Left ventricle myocardium superior (tissue), 1 donor: ENCODE results near the gene SUMO4. TPM values are rescaled to one million over a fixed set of nuclear protein-coding genes. Genes with fewer than 3 reads are reported as not detected.

Experiments used
- ATAC-seq: fragments of 200-7000 bp; cut with Tn5 transposase; one replicate; pipeline ENCODE4 v1.9.1; 2020; ENCODE audit warnings: mild to moderate bottlenecking, moderate library complexity
- DNase-seq: peaks from one replicate; pipeline ENCODE4 v3.0.0-alpha.2; 2020
- intact Hi-C: fragments of 100-400 bp; cut with micrococcal nuclease; formaldehyde crosslinking; loops from one replicate; pipeline ENCODE4 v1.11.0; 2022
- total RNA-seq: library from RNA; stranded (reverse); fragmentation: NEBNext Ultra II Directional; extraction: Animal tissue kit (Norgen Biotek cat#: 25700); gene quantifications from one replicate; pipeline ENCODE4 v1.2.1, GENCODE V29; 2021
- donor health status: DM: no; HTN: yes; CAD: no; lungs with severe emphysema.

SUMO4 gene
- total RNA-seq, 1 donor from 2014 or later, result 0.32 TPM

GRCh38 chr6:149387779-149388512 lies 12.1 kb upstream of the SUMO4 start:
- intact Hi-C loops, result no loop called here

GRCh38 chr6:149389509-149390297 lies 10.4 kb upstream of the SUMO4 start:
- no peak for DNase-seq
- intact Hi-C loops, result no loop called here
- no peak for ATAC-seq

More at GRCh38 chr6:149387779-149388512, 12.1 kb upstream of the SUMO4 start:
- no peak for ATAC-seq
- no peak for DNase-seq

GRCh38 chr6:149392093-149392492 lies 8.0 kb upstream of the SUMO4 start:
- intact Hi-C loops, result no loop called here
- no peak for ATAC-seq
- DNase-seq, result no peak

- DNase-seq (no peak), ATAC-seq (no peak)
- intact Hi-C loops, result no loop called here
Measured at GRCh38 chr6:149392535-149392934, 7.5 kb upstream of the SUMO4 start.

- ATAC-seq (no peak), DNase-seq (no peak)
- intact Hi-C loops, result no loop called here
Measured at GRCh38 chr6:149393002-149393679, 6.9 kb upstream of the SUMO4 start.

- intact Hi-C loops, result no loop called here
- DNase-seq, result no peak
- ATAC-seq, result no peak
Measured at GRCh38 chr6:149395185-149395584, 4.9 kb upstream of the SUMO4 start.

- intact Hi-C loops, result no loop called here
- no peak for DNase-seq
- ATAC-seq, result no peak
Measured at GRCh38 chr6:149397384-149397783, 2.7 kb upstream of the SUMO4 start.

- intact Hi-C loops, result no loop called here
- no peak for ATAC-seq
- no peak for DNase-seq
Measured at GRCh38 chr6:149403534-149403933, 3.5 kb downstream of the SUMO4 start.

- DNase-seq (no peak), ATAC-seq (no peak)
- intact Hi-C loops, result no loop called here
Measured at GRCh38 chr6:149405823-149406765, 6.0 kb downstream of the SUMO4 start.

GRCh38 chr6:149409617-149410016 lies 9.6 kb downstream of the SUMO4 start:
- intact Hi-C loops, result loop anchor here (10.0 kb wide), 1 partner anchor 85 kb away; no protein-coding TSS in a partner anchor
- DNase-seq (no peak), ATAC-seq (peak; percentile 73)

GRCh38 chr6:149410557-149410956 lies 10.5 kb downstream of the SUMO4 start:
- intact Hi-C loops, result loop anchor here (10.0 kb wide), 1 partner anchor 86 kb away; no protein-coding TSS in a partner anchor
- DNase-seq (no peak), ATAC-seq (peak; percentile 81)

GRCh38 chr6:149414009-149414408 lies 13.9 kb downstream of the SUMO4 start:
- no peak for DNase-seq
- intact Hi-C loops, result loop anchor here (10.0 kb wide), 1 partner anchor 89 kb away; no protein-coding TSS in a partner anchor
- no peak for ATAC-seq

- ATAC-seq (no peak), DNase-seq (no peak)
- intact Hi-C loops, result loop anchor here (10.0 kb wide), 1 partner anchor 90 kb away; no protein-coding TSS in a partner anchor
Measured at GRCh38 chr6:149414821-149415220, 14.8 kb downstream of the SUMO4 start.

GRCh38 chr6:149419696-149420404 lies 19.8 kb downstream of the SUMO4 start:
- ATAC-seq (no peak), DNase-seq (no peak)
- intact Hi-C loops, result loop anchor here (10.0 kb wide), 1 partner anchor 95 kb away; no protein-coding TSS in a partner anchor

- intact Hi-C loops, result no loop called here
- DNase-seq (no peak), ATAC-seq (no peak)
Measured at GRCh38 chr6:149421132-149421531, 21.1 kb downstream of the SUMO4 start.

- intact Hi-C loops, result no loop called here
- DNase-seq (no peak), ATAC-seq (no peak)
Measured at GRCh38 chr6:149422581-149422980, 22.5 kb downstream of the SUMO4 start.

GRCh38 chr6:149423964-149424440 lies 23.9 kb downstream of the SUMO4 start:
- DNase-seq, result no peak
- intact Hi-C loops, result no loop called here
- no peak for ATAC-seq

- intact Hi-C loops, result no loop called here
- DNase-seq (no peak), ATAC-seq (no peak)
Measured at GRCh38 chr6:149425224-149425623, 25.2 kb downstream of the SUMO4 start.
